WERI-Rb-1 (cell line): Measurements from ENCODE around the gene MAGEB2.

Experiments
- DNase-seq: peaks from one replicate; pipeline ENCODE4 v3.0.0-alpha.2; 2020
- H3K27ac ChIP-seq: fragments of 250-450 bp; sonication (Bioruptor Pico); 2 replicates; pipeline ENCODE4 v1.5.1; 2020; ENCODE audit warnings: mild to moderate bottlenecking, moderate library complexity
- H3K27me3 ChIP-seq: fragments of 250-450 bp; sonication (Bioruptor Pico); 2 replicates; pipeline ENCODE4 v1.5.1; 2021; ENCODE audit warnings: mild to moderate bottlenecking, low read depth, moderate library complexity; ENCODE audit not compliant: insufficient read depth, severe bottlenecking
- H3K36me3 ChIP-seq: fragments of 250-450 bp; sonication (Bioruptor Pico); 2 replicates; pipeline ENCODE4 v1.5.1; 2020; ENCODE audit warnings: mild to moderate bottlenecking, moderate library complexity
- H3K4me3 ChIP-seq: 2 replicates; pipeline ENCODE4 v1.5.1; 2011; ENCODE audit warnings: low read depth, mild to moderate bottlenecking, control low read depth, low read length
- H3K9me3 ChIP-seq: fragments of 250-450 bp; sonication (Bioruptor Pico); 2 replicates; pipeline ENCODE4 v1.5.1; 2021; ENCODE audit warnings: mild to moderate bottlenecking, moderate library complexity; ENCODE audit not compliant: severe bottlenecking
- CTCF ChIP-seq: IDR thresholded peaks from 2 replicates; pipeline ENCODE4 v1.5.1; 2011; ENCODE audit warnings: low read depth, mild to moderate bottlenecking, control low read depth, inconsistent platforms, low read length

Gene MAGEB2

GRCh38 chrX:30228526-30228925 lies 13.2 kb downstream of the MAGEB2 start:
- no peaks in the 10 kb centered on the region for H3K9me3 ChIP-seq
- H3K27ac ChIP-seq, result no peak overlapping the region
- no peak for TF ChIP-seq CTCF
- no peak for DNase-seq
- no peak overlapping the region for H3K4me3 ChIP-seq
- peaks cover 3% of the 10 kb centered on the region for H3K27me3 ChIP-seq
- no peaks in the 10 kb centered on the region for H3K36me3 ChIP-seq

- no peak for DNase-seq
- Histone ChIP-seq H3K9me3 (no peaks in the 10 kb centered on the region), H3K4me3 (no peak within 1 kb of the TSS), H3K27ac (no peak within 1 kb of the TSS), H3K36me3 (no peaks in the 10 kb centered on the region), H3K27me3 (peaks cover 6% of the 10 kb centered on the region)
- no peak for TF ChIP-seq CTCF
Observed at GRCh38 chrX:30230395-30230794, 15.0 kb downstream of the MAGEB2 start, which contains the start of gene MAGEB3. Gene MAGEB3, plus strand, starts transcription at chrX:30230657. Its CDS starts 5,268 bp downstream, at chrX:30235925.

- no peaks in the 10 kb centered on the region for H3K36me3 ChIP-seq
- no peak for TF ChIP-seq CTCF
- DNase-seq, result no peak
- no peaks in the 10 kb centered on the region for H3K9me3 ChIP-seq
- no peak within 1 kb of the TSS for H3K27ac ChIP-seq
- H3K4me3 ChIP-seq, result no peak within 1 kb of the TSS
- H3K27me3 ChIP-seq, result peaks cover 11% of the 10 kb centered on the region
Observed at GRCh38 chrX:30241724-30242415, 26.5 kb downstream of the MAGEB2 start, which contains the start of gene MAGEB4. Gene MAGEB4, plus strand, starts transcription at chrX:30242000. Its CDS starts 136 bp downstream, at chrX:30242136.

- Histone ChIP-seq H3K9me3 (no peaks in the 10 kb centered on the region), H3K27me3 (peaks cover 7% of the 10 kb centered on the region), H3K27ac (no peak within 1 kb of the TSS), H3K4me3 (no peak within 1 kb of the TSS), H3K36me3 (no peaks in the 10 kb centered on the region)
- DNase-seq, result no peak
- peak; percentile 21; the same call in 1 of the 2 replicates for TF ChIP-seq CTCF
Observed at GRCh38 chrX:30246769-30247489, 31.6 kb downstream of the MAGEB2 start, which contains the start of gene MAGEB1. Gene MAGEB1, plus strand, starts transcription at chrX:30247146. Its CDS starts 3,348 bp downstream, at chrX:30250494.

GRCh38 chrX:30248854-30249253 lies 33.5 kb downstream of the MAGEB2 start:
- no peak overlapping the region for H3K4me3 ChIP-seq
- peaks cover 7% of the 10 kb centered on the region for H3K27me3 ChIP-seq
- H3K27ac ChIP-seq, result no peak overlapping the region
- H3K9me3 ChIP-seq, result no peaks in the 10 kb centered on the region
- no peak for TF ChIP-seq CTCF
- H3K36me3 ChIP-seq, result no peaks in the 10 kb centered on the region
- no peak for DNase-seq
